NCI-H345 (cell line): ENCODE results near the gene PDILT.
"Not testable (repeated sequence)": the region's sequence is repeated elsewhere in the genome, so short reads cannot be mapped to it uniquely, and the experiment has no call there.

Source experiments
- DNase-seq: peaks from one replicate; lab custom pipeline; 2025; lab: John Stamatoyannopoulos, UW

PDILT gene

DNA sequence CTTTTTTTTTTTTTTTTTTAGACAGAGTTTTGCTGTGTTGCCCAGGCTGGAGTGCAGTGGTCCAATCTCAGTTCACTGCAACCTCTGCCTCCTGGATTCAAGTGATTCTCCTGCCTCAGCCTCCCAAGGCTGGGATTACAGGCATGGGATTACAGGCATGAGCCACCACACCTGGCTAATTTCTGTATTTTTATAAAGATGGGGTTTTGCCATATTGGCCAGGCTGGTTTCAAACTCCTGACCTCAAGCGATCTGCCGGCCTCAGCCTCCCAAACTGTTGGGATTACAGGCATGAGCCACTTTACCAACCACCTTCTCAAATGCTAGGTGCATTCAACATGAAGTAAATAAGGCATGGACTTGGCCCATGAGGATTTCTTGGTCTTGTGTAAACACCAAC, 83.5 kb downstream of the PDILT start:
- DNase-seq, result not testable (repeated sequence)

DNA sequence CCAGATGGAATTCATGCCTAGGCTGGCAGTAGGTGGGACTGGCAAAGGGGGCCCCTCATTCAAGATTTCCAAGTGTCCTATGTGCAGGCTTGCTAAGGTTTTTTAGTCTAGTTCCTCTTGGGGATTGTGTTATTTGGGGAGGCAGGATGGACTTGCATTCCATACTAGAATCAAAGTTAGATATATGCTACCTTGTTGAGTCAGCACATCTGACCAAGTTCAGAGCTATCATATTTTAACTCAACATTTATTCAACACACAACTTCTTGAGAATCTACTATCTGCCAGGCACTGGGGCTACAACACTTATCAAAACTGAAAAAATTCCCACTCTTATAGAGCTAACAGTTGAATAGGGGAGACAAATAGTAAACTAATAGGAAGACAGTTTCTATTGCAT, 83.9 kb downstream of the PDILT start:
- no peak for DNase-seq

- DNase-seq, result no peak
These were observed 84.4 kb downstream of the PDILT start for GRCh38 chr16:20320178-20320577.

DNA sequence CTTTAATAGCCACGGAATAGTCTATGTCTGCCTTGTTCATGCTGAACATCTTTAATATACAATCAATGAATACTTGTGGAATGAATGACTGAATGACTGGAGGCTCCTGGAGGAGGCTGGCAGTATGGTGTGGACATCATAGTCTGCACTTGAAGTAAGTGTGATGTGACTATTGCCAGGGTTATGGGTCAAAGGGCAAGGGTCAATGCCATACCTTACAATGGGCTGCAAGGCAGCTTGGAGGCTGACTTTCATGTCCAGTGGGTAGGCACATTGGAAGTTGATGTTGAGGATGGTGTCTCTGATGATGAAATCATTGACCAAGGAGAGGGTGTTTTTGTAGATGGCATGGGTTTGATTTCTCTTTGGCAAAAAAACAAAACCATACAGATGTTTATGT, 85.1 kb downstream of the PDILT start:
- DNase-seq, result no peak

DNA sequence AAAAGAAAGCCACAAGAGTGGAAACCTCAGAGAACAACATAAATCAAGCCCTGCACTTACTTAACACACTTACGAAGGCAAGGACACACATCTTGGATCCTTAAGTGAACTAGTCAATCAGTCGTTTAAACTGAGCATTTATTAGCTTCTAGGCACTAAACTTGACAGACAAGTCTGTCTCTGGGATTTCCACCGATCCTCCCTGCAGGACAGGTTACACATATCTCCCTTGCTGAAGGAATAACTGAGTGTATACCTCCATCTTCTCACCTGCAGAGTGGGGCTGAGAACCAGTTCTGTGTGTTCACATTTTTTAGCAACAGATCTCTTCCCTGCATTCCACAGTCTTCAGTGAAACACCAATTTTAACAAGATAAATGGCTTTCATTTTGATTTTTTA, 86.1 kb downstream of the PDILT start:
- DNase-seq, result no peak

- no peak for DNase-seq
These were observed 86.5 kb downstream of the PDILT start for GRCh38 chr16:20318006-20318405.

DNA sequence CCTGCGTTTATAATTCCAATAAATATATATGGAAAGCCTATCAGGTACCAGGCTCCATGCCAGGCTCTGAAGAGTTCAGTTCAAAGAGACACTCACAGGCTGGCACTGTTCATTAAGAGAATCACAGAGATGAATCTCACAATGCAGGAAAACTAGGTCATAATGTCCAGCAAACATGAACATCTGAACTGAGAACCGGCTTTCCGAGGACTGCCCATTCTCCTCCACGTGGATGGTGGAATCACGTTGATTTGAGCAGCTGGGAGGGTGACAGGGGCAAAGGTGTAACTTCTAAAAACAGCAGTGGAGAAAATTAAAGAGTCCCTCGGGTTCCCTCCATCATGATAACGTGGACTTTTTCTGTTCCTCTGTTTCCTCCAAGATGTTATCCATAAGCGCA, 87.4 kb downstream of the PDILT start:
- DNase-seq, result no peak

- no peak for DNase-seq
These were observed 87.8 kb downstream of the PDILT start for GRCh38 chr16:20316715-20317114.

- no peak for DNase-seq
These were observed 88.8 kb downstream of the PDILT start for GRCh38 chr16:20315764-20316163.

GRCh38 chr16:20314575-20314974, 90.0 kb downstream of the PDILT start:
- DNase-seq, result no peak

- no peak for DNase-seq
These were observed 90.8 kb downstream of the PDILT start for GRCh38 chr16:20313741-20314140.

DNA sequence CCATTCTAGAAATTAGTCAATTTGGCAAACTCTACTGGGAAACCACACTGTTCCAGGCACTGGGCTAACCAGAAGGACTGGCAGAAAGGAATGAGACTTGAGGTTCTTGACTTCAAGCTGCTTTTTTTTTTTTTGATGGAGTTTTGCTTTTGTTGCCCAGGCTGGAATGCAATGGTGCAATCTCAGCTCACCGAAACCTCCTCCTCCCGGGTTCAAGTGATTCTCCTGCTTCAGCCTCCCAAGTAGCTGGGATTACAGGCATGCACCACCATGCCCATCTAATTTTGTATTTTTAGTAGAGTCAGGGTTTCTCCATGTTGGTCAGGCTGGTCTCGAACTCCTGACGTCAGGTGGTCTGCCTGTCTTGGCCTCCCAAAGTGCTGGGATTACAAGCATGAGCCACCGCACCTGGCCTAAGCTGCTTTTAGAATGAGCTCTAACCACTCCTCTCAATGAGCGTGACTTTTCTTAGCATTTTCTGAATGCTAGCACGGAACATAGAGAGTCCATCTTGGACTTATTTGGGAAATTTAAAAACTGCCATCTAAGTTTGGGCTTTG, 91.9 kb downstream of the PDILT start:
- DNase-seq, result not testable (repeated sequence)

- no peak for DNase-seq
These were observed 93.0 kb downstream of the PDILT start for GRCh38 chr16:20311548-20311947.

DNA sequence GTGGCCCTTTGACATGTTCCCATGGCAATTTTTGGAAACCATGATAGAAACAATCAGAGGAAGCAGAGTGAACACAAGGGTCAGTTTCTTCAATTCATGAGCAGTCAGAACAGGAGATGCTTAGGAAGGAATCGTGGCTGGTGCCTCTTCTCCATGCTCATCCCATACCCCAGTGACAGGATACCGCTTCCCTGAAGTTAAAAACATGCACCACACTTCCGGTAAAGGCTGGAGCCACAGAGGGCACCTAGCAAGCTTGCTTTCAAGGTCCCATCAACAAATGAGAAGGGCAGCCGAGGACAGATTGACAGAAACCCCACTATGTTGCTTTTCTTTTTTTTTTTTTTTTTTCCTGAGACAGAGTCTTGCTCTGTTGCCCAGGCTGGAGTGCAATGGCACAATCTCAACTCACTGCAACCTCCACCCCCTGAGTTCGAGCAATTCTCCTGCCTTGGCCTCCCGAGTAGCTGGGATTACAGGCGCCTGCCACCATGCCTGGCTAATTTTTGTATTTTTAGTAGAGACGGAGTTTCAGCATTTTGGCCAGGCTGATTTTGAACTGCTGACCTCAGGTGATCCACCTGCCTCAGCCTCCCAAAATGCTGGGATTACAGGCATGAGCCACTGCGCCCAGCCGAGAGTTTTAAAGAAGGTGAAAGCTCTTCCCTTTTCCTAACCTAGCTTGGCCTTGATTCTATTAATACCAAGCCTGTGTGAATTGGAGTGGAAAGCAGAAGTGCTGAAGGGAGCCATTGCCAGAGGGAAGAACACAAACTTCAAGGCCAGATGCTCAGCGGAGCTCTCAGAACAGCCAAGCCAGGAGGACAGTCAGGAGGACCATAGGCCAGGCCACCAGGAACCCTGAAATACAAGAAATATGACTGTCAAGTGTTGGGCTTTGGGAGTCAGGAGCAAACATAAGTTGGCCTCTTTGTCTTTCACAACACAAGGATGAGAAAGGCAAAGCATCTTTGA, 93.8 kb downstream of the PDILT start:
- no peak for DNase-seq

- no peak for DNase-seq
These were observed 94.8 kb downstream of the PDILT start for GRCh38 chr16:20309786-20310185.
